ENCODE measurements around the gene SRPK2. TPM values are rescaled to one million over a fixed set of nuclear protein-coding genes. Genes with fewer than 3 reads are reported as not detected.
A peak's percentile ranks its signal among the peaks of the same experiment; 100 is the strongest.

Gene SRPK2
- polyA plus RNA-seq, 1 experiment = 10.8 TPM

DNA sequence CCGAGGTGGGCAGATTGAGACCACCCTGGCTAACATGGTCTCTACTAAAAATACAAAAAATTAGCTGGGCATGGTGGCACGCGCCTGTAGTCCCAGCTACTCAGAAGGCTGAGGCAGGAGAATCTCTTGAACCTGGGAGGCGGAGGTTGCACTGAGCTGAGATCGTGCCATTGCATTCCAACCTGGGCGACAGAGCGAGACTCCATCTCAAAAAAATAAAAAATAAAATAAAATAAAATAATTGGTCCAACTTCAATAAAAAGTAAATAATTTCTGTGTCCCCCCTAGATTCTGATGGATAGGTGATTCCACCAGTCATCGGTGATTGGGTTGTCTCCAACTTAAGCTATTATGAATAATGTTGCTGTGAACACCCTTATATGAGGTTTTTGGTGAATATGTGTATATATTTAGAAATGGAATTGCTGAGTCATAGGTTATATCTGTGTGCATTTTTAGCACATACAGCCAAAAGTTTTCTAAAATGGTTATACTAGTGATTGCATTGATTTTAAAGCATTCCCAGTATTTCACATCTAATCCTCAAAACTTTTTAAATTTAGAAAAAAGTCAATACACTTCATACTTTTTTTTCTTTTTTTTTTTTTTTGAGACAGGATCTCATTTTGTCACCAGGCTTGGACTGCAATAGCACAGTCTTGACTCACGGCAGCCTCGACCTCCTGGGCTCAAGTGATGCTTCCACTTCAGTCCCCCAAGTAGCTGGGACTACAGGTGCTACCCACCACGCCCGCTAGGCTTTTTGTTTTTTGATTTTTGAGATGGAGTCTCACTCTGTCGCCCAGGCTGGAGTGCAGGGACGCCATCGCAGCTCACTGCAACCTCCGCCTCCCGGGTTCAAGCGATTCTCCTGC is 13.7 kb upstream of the SRPK2 start:
- Histone ChIP-seq H3K36me3 (ENCODE audit: control insufficient read depth, insufficient read depth, low read length) (no peaks in the 10 kb centered on the region), H3K4me3 (ENCODE audit: low read depth, low read length) (no peak overlapping the region), H3K27me3 (ENCODE audit: control insufficient read depth, insufficient read depth, low read length) (no peaks in the 10 kb centered on the region)
- ChIA-PET POLR2A (interaction anchor here (0.6 kb wide), 1 partner anchor 21 kb away, joined by 5 read pairs; no protein-coding TSS in a partner anchor), CTCF (interaction anchor here (0.6 to 2.8 kb wide), 26 partner anchors 10 to 640 kb away, joined by 3 to 18 read pairs (median 3); partner anchors contain the start of gene RINT1)
- TF ChIP-seq, protein P1, sequence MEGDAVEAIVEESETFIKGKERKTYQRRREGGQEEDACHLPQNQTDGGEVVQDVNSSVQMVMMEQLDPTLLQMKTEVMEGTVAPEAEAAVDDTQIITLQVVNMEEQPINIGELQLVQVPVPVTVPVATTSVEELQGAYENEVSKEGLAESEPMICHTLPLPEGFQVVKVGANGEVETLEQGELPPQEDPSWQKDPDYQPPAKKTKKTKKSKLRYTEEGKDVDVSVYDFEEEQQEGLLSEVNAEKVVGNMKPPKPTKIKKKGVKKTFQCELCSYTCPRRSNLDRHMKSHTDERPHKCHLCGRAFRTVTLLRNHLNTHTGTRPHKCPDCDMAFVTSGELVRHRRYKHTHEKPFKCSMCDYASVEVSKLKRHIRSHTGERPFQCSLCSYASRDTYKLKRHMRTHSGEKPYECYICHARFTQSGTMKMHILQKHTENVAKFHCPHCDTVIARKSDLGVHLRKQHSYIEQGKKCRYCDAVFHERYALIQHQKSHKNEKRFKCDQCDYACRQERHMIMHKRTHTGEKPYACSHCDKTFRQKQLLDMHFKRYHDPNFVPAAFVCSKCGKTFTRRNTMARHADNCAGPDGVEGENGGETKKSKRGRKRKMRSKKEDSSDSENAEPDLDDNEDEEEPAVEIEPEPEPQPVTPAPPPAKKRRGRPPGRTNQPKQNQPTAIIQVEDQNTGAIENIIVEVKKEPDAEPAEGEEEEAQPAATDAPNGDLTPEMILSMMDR (IDR thresholded peaks at IDR 0.05; ENCODE audit: insufficient read depth, low read depth, low read length) = no peak
- no peak for DNase-seq (ENCODE audit: low read depth)

DNA sequence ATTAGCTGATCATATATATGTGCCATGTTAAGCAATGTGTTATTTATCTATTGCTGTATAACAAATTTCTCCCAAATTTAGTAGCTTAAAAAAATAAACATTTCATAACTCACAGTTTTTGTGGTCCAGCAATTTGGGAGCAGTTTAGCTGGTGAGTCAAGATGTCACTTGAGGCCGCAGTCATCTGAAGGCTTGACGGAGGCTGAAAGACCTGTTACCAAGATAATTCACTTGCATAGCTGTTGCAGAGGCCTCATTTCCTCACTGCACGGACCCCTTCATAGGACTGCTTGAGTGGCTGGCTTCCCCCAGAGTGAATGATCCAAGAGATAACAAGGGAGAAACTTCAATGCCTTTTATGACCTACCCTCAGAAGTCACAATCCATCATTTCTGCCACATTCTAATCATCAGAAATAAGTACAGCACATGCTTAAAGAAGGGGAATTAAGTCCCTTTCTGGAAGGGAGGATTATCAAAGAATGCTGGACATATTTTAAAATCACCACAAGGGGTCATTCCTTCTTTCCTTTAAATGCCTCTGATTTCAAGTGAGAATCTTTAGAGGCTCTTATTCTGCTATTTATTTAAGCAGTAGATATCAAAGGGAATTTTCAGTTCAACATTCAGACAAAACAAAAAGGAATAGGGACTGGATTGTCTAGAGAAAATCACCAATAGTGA is 10.5 kb upstream of the SRPK2 start:
- TF ChIP-seq, protein P1 (IDR thresholded peaks at IDR 0.05; ENCODE audit: insufficient read depth, low read depth, low read length) = peak; percentile 43
- Histone ChIP-seq H3K4me3 (ENCODE audit: low read depth, low read length) (no peak overlapping the region), H3K36me3 (ENCODE audit: control insufficient read depth, insufficient read depth, low read length) (no peaks in the 10 kb centered on the region), H3K27me3 (ENCODE audit: control insufficient read depth, insufficient read depth, low read length) (no peaks in the 10 kb centered on the region)
- ChIA-PET CTCF (interaction anchor here (0.6 to 2.7 kb wide), 11 partner anchors 10 to 643 kb away, joined by 3 to 26 read pairs (median 5); partner anchors contain the start of gene SRPK2), POLR2A (no interaction called here)
- no peak for DNase-seq (ENCODE audit: low read depth)

DNA sequence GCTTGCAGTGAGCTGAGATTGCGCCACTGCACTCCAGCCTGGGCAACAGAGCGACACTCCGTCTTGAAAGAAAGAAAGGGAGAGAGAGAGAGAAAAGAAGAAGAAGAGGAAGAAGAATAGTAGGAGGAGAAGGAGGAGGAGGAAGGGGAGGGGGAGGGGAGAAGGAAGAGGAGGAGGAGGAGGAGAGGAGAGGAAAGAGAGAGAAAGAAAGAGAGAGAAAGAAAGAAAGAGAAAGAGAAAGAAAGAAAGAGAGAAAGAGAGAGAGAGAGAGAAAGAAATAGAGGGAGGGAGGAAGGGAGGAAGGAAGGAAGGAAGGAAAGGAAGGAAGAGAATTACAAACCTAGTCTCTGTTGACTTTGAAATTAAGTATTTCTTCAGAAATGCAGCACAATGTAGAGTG is 7.8 kb upstream of the SRPK2 start:
- no peaks in the 10 kb centered on the region for H3K36me3 ChIP-seq (ENCODE audit: control insufficient read depth, insufficient read depth, low read length)
- ChIA-PET CTCF (no interaction called here), POLR2A (no interaction called here)
- DNase-seq (ENCODE audit: low read depth) = no peak
- TF ChIP-seq, protein P1 (IDR thresholded peaks at IDR 0.05; ENCODE audit: insufficient read depth, low read depth, low read length) = no peak
- H3K4me3 ChIP-seq (ENCODE audit: low read depth, low read length) = no peak overlapping the region
- no peaks in the 10 kb centered on the region for H3K27me3 ChIP-seq (ENCODE audit: control insufficient read depth, insufficient read depth, low read length)

DNA sequence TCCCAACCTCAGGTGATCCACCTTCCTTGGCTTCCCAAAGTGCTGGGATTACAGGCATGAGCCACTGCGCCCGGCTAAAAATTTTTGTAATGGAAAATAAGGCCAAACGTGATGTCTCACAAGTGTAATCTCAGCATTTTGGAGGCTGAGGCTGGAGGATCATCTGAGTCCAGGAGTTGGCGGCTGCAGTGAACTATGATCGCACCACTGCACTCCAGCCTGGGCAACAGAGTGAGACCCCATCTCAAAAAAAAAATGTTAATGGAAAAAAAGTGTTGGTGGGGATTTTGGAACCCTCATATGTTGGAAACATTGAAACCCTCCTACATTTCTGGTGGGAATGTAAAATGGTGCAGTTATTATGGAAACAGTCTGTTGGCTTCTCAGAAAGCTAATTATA is 2.7 kb upstream of the SRPK2 start:
- POLR2A ChIA-PET = no interaction called here

More for the DNA sequence above, 2.7 kb upstream of the SRPK2 start:
- H3K27me3 ChIP-seq (ENCODE audit: control insufficient read depth, insufficient read depth, low read length) = no peaks in the 10 kb centered on the region
- TF ChIP-seq, protein P1 (IDR thresholded peaks at IDR 0.05; ENCODE audit: insufficient read depth, low read depth, low read length) = no peak
- DNase-seq (ENCODE audit: low read depth) = no peak
- H3K4me3 ChIP-seq (ENCODE audit: low read depth, low read length) = no peak overlapping the region
- CTCF ChIA-PET = interaction anchor here (1.2 kb wide), 1 partner anchor 36 kb away, joined by 3 read pairs; no protein-coding TSS in a partner anchor
- H3K36me3 ChIP-seq (ENCODE audit: control insufficient read depth, insufficient read depth, low read length) = no peaks in the 10 kb centered on the region
